ENCODE results near the gene USP35.
"Not testable (repeated sequence)": the region's sequence is repeated elsewhere in the genome, so short reads cannot be mapped to it uniquely, and the experiment has no call there.

USP35 gene

GRCh38 chr11:78175862-78176261 is 12.9 kb upstream of the USP35 start:
- not testable (repeated sequence) for H3K4me1 ChIP-seq (ENCODE audit: control insufficient read depth in 1 of 2, insufficient read depth in 2 of 2, low read length in 2 of 2); H3K9me3 ChIP-seq (ENCODE audit: control insufficient read depth in 1 of 2, low read length in 2 of 2); H3K27me3 ChIP-seq (ENCODE audit: low read depth, low read length); H3K4me3 ChIP-seq (ENCODE audit: low read depth in 1 of 2, low read length in 2 of 2); H3K27ac ChIP-seq (ENCODE audit: low read length)
- peaks cover 12 to 38% of the 10 kb centered on the region in 2 donors for H3K36me3 ChIP-seq (ENCODE audit: control insufficient read depth in 1 of 2, insufficient read depth in 2 of 2, low read length in 2 of 2)

GRCh38 chr11:78176605-78177141 is 12.0 kb upstream of the USP35 start:
- H3K4me3 ChIP-seq (ENCODE audit: low read depth in 1 of 2, low read length in 2 of 2): no peak overlapping the region
- peaks cover 12 to 36% of the 10 kb centered on the region in 2 donors for H3K36me3 ChIP-seq (ENCODE audit: control insufficient read depth in 1 of 2, insufficient read depth in 2 of 2, low read length in 2 of 2)
- no peaks in the 10 kb centered on the region for H3K4me1 ChIP-seq (ENCODE audit: control insufficient read depth in 1 of 2, insufficient read depth in 2 of 2, low read length in 2 of 2)
- H3K27me3 ChIP-seq (ENCODE audit: low read depth, low read length): no peaks in the 10 kb centered on the region
- no peaks in the 10 kb centered on the region for H3K9me3 ChIP-seq (ENCODE audit: control insufficient read depth in 1 of 2, low read length in 2 of 2)
- no peak overlapping the region for H3K27ac ChIP-seq (ENCODE audit: low read length)

- H3K4me1 ChIP-seq (ENCODE audit: control insufficient read depth in 1 of 2, insufficient read depth in 2 of 2, low read length in 2 of 2): no peaks in the 10 kb centered on the region
- peaks cover 12 to 31% of the 10 kb centered on the region in 2 donors for H3K36me3 ChIP-seq (ENCODE audit: control insufficient read depth in 1 of 2, insufficient read depth in 2 of 2, low read length in 2 of 2)
- no peaks in the 10 kb centered on the region for H3K27me3 ChIP-seq (ENCODE audit: low read depth, low read length)
- H3K4me3 ChIP-seq (ENCODE audit: low read depth in 1 of 2, low read length in 2 of 2): no peak overlapping the region
- no peaks in the 10 kb centered on the region for H3K9me3 ChIP-seq (ENCODE audit: control insufficient read depth in 1 of 2, low read length in 2 of 2)
- no peak overlapping the region for H3K27ac ChIP-seq (ENCODE audit: low read length)
These were observed 11.5 kb upstream of the USP35 start for GRCh38 chr11:78177216-78177615.

GRCh38 chr11:78179459-78180071 is 9.2 kb upstream of the USP35 start:
- Histone ChIP-seq H3K4me1 (ENCODE audit: control insufficient read depth in 1 of 2, insufficient read depth in 2 of 2, low read length in 2 of 2) (no peaks in the 10 kb centered on the region), H3K27ac (ENCODE audit: low read length) (no peak overlapping the region), H3K27me3 (ENCODE audit: low read depth, low read length) (no peaks in the 10 kb centered on the region), H3K9me3 (ENCODE audit: control insufficient read depth in 1 of 2, low read length in 2 of 2) (no peaks in the 10 kb centered on the region), H3K36me3 (ENCODE audit: control insufficient read depth in 1 of 2, insufficient read depth in 2 of 2, low read length in 2 of 2) (peaks cover 3 to 10% of the 10 kb centered on the region in 2 donors), H3K4me3 (ENCODE audit: low read depth in 1 of 2, low read length in 2 of 2) (no peak overlapping the region)

DNA sequence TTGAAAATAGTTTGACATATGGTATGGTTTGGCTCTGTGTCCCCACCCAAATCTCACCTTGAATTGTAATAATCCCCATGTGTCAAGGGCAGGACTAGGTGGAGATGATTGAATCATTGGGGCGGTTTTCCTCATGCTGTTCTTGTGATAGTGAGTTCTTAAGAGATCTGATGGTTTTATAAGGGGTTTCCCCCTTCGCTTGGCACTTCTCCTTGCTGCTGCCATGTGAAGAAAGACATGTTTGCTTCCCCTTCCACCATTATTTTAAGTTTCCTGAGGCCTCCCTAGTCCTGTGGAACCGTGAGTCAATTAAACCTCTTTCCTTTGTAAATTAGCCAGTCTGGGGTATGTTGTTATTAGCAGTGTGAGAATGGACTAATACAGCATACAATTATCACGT is 8.0 kb upstream of the USP35 start:
- Histone ChIP-seq H3K27me3 (ENCODE audit: low read depth, low read length) (no peaks in the 10 kb centered on the region), H3K27ac (ENCODE audit: low read length) (no peak overlapping the region), H3K9me3 (ENCODE audit: control insufficient read depth in 1 of 2, low read length in 2 of 2) (no peaks in the 10 kb centered on the region), H3K4me1 (ENCODE audit: control insufficient read depth in 1 of 2, insufficient read depth in 2 of 2, low read length in 2 of 2) (no peaks in the 10 kb centered on the region), H3K4me3 (ENCODE audit: low read depth in 1 of 2, low read length in 2 of 2) (no peak overlapping the region), H3K36me3 (ENCODE audit: control insufficient read depth in 1 of 2, insufficient read depth in 2 of 2, low read length in 2 of 2) (peaks cover 3 to 10% of the 10 kb centered on the region in 2 donors)

DNA sequence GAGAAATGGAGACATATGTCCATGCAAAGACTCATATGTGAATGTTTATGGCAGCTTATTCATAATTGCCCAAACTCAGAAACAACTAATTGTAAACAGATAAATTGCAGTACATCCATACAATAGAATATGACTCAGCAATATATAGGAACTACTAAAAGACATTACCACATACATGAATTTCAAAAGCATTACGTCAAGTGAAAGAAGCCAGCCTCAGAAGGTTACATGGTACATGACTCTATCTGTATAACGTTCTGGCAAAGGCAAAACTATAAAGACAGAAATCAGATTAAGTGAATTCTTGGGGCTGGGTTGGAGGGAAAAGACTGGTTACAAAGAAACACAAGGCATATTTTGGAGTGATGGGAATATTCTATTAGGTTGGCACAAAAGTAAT is 7.5 kb upstream of the USP35 start:
- Histone ChIP-seq H3K4me1 (ENCODE audit: control insufficient read depth in 1 of 2, insufficient read depth in 2 of 2, low read length in 2 of 2) (no peaks in the 10 kb centered on the region), H3K36me3 (ENCODE audit: control insufficient read depth in 1 of 2, insufficient read depth in 2 of 2, low read length in 2 of 2) (peaks cover 3 to 10% of the 10 kb centered on the region in 2 donors), H3K9me3 (ENCODE audit: control insufficient read depth in 1 of 2, low read length in 2 of 2) (no peaks in the 10 kb centered on the region), H3K4me3 (ENCODE audit: low read depth in 1 of 2, low read length in 2 of 2) (no peak overlapping the region), H3K27me3 (ENCODE audit: low read depth, low read length) (no peaks in the 10 kb centered on the region), H3K27ac (ENCODE audit: low read length) (no peak overlapping the region)

- Histone ChIP-seq H3K9me3 (ENCODE audit: control insufficient read depth in 1 of 2, low read length in 2 of 2) (no peaks in the 10 kb centered on the region), H3K36me3 (ENCODE audit: control insufficient read depth in 1 of 2, insufficient read depth in 2 of 2, low read length in 2 of 2) (no peaks in the 10 kb centered on the region), H3K27me3 (ENCODE audit: low read depth, low read length) (no peaks in the 10 kb centered on the region), H3K4me3 (ENCODE audit: low read depth in 1 of 2, low read length in 2 of 2) (peak overlapping the region; percentile 82 to 97), H3K4me1 (ENCODE audit: control insufficient read depth in 1 of 2, insufficient read depth in 2 of 2, low read length in 2 of 2) (peaks cover 0 to 27% of the 10 kb centered on the region in 2 donors), H3K27ac (ENCODE audit: low read length) (peak overlapping the region; percentile 56)
These were observed 1.1 kb upstream of the USP35 start for GRCh38 chr11:78187366-78188285.

GRCh38 chr11:78189174-78189724 is 530 bp downstream of the USP35 start:
- peaks cover 0 to 31% of the 10 kb centered on the region in 2 donors for H3K4me1 ChIP-seq (ENCODE audit: control insufficient read depth in 1 of 2, insufficient read depth in 2 of 2, low read length in 2 of 2)
- H3K4me3 ChIP-seq (ENCODE audit: low read depth in 1 of 2, low read length in 2 of 2): peak overlapping the region; percentile 82 to 97
- no peaks in the 10 kb centered on the region for H3K27me3 ChIP-seq (ENCODE audit: low read depth, low read length)
- no peaks in the 10 kb centered on the region for H3K9me3 ChIP-seq (ENCODE audit: control insufficient read depth in 1 of 2, low read length in 2 of 2)
- H3K27ac ChIP-seq (ENCODE audit: low read length): peak overlapping the region; percentile 45
- H3K36me3 ChIP-seq (ENCODE audit: control insufficient read depth in 1 of 2, insufficient read depth in 2 of 2, low read length in 2 of 2): no peaks in the 10 kb centered on the region

DNA sequence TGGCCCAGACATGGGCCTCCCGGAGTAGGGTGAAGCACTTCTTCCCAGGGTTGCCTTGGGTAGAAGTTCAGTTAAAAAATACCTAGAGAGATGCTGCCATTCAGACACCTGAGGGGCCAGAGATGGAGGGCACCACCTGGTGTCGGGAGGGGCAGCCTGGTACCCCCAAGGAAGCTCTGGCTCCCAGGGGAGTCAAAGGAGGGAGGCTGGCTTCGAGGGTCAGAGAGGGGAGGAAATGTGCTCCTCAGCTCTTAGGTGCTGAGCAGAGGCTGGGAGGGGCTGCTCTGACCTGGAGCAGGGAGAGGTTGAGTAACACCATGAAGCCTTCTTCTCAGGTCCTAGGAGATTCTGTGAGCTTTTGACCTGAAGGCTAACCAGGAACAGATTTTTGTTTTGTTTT is 1.1 kb downstream of the USP35 start:
- H3K27me3 ChIP-seq (ENCODE audit: low read depth, low read length): no peaks in the 10 kb centered on the region
- no peaks in the 10 kb centered on the region for H3K36me3 ChIP-seq (ENCODE audit: control insufficient read depth in 1 of 2, insufficient read depth in 2 of 2, low read length in 2 of 2)
- H3K27ac ChIP-seq (ENCODE audit: low read length): peak overlapping the region; percentile 45
- H3K9me3 ChIP-seq (ENCODE audit: control insufficient read depth in 1 of 2, low read length in 2 of 2): no peaks in the 10 kb centered on the region
- H3K4me3 ChIP-seq (ENCODE audit: low read depth in 1 of 2, low read length in 2 of 2): peak overlapping the region; percentile 82 to 97
- peaks cover 0 to 31% of the 10 kb centered on the region in 2 donors for H3K4me1 ChIP-seq (ENCODE audit: control insufficient read depth in 1 of 2, insufficient read depth in 2 of 2, low read length in 2 of 2)

- peak overlapping the region in 1 of 2 donors; percentile 97 for H3K4me3 ChIP-seq (ENCODE audit: low read depth in 1 of 2, low read length in 2 of 2)
- peaks cover 0 to 31% of the 10 kb centered on the region in 2 donors for H3K4me1 ChIP-seq (ENCODE audit: control insufficient read depth in 1 of 2, insufficient read depth in 2 of 2, low read length in 2 of 2)
- no peaks in the 10 kb centered on the region for H3K9me3 ChIP-seq (ENCODE audit: control insufficient read depth in 1 of 2, low read length in 2 of 2)
- H3K36me3 ChIP-seq (ENCODE audit: control insufficient read depth in 1 of 2, insufficient read depth in 2 of 2, low read length in 2 of 2): no peaks in the 10 kb centered on the region
- no peaks in the 10 kb centered on the region for H3K27me3 ChIP-seq (ENCODE audit: low read depth, low read length)
- no peak overlapping the region for H3K27ac ChIP-seq (ENCODE audit: low read length)
These were observed 1.7 kb downstream of the USP35 start for GRCh38 chr11:78190374-78190773.

DNA sequence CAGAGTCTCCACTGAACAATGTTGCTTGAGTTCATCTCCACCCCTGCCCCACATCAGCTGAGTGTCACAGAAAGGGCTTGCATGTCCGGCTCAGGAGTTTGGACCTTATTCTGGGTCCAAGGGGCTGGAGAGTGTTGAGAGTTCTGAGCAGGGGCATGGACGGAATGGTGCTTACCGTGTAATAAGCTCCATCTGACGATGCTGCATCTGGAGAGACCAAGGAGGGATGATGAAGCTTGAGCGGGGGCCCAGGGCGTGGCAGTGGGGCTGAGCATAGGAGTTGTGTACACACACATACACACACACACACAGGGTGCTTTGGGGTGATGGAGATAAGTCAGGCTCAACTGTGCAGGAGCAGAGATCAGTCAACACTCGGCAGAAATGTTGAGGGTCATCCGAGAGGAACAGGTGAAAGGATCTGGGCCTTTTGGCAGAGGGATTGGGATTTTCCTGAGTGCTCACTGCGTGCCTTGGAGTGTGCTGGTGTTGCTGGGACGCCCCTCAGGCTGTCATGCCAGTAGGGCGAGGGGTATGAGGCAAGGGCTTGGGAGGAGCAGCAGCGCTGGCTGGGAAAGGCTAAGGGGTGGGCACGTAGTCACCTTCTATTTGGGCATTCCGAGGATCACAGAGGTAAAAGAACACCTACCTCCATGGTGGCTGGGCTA is 2.3 kb downstream of the USP35 start:
- Histone ChIP-seq H3K4me1 (ENCODE audit: control insufficient read depth in 1 of 2, insufficient read depth in 2 of 2, low read length in 2 of 2) (peaks cover 0 to 31% of the 10 kb centered on the region in 2 donors), H3K4me3 (ENCODE audit: low read depth in 1 of 2, low read length in 2 of 2) (no peak overlapping the region), H3K27ac (ENCODE audit: low read length) (no peak overlapping the region), H3K27me3 (ENCODE audit: low read depth, low read length) (no peaks in the 10 kb centered on the region), H3K9me3 (ENCODE audit: control insufficient read depth in 1 of 2, low read length in 2 of 2) (no peaks in the 10 kb centered on the region), H3K36me3 (ENCODE audit: control insufficient read depth in 1 of 2, insufficient read depth in 2 of 2, low read length in 2 of 2) (no peaks in the 10 kb centered on the region)
